Cardiac muscle cell (in vitro differentiated cells and primary cell): ENCODE measurements around the gene CELSR1. TPM values are rescaled to one million over a fixed set of nuclear protein-coding genes. Genes with fewer than 3 reads are reported as not detected.
"Not testable (repeated sequence)": the region's sequence is repeated elsewhere in the genome, so short reads cannot be mapped to it uniquely, and the experiment has no call there.

Experiments used
- DNase-seq, 2 donors: peaks; one replicate each; pipeline versions ENCODE4 v3.0.0 to v3.0.0-alpha.2; 2010 to 2017; ENCODE audit warnings: low read depth in 1 of 2, low spot score in 1 of 2
- H3K27ac ChIP-seq: fragments of 200-600 bp; sonication (generic); 2 replicates; pipeline ENCODE4 v1.5.1; 2016
- H3K27me3 ChIP-seq: fragments of 200-600 bp; sonication (generic); 2 replicates; pipeline ENCODE4 v1.6.0; 2016; ENCODE audit warnings: control low read depth
- H3K36me3 ChIP-seq: fragments of 200-600 bp; sonication (generic); 2 replicates; pipeline ENCODE4 v1.5.1; 2016; ENCODE audit warnings: control low read depth
- H3K4me1 ChIP-seq: fragments of 200-600 bp; sonication (generic); 2 replicates; pipeline ENCODE4 v1.8.1; 2017; ENCODE audit warnings: low read depth, mild to moderate bottlenecking, mixed run types
- H3K4me3 ChIP-seq: fragments of 200-600 bp; sonication (generic); 2 replicates; pipeline ENCODE4 v1.5.1; 2016; ENCODE audit warnings: mild to moderate bottlenecking
- H3K9me3 ChIP-seq: fragments of 200-600 bp; sonication (generic); 2 replicates; pipeline ENCODE4 v1.5.1; 2017; ENCODE audit warnings: low read depth, mild to moderate bottlenecking, control low read depth
- polyA plus RNA-seq: library from polyadenylated mRNA; unstranded; fragments of >200 nt; fragmentation: Nextera tagmentation; extraction: Ambion mirVana; gene quantifications from 2 replicates; pipeline ENCODE4 v1.2.1, GENCODE V29; 2016
- total RNA-seq: library from RNA; depleted of rRNA; stranded (reverse); fragments of >200 nt; gene quantifications from 2 replicates; pipeline ENCODE4 v1.2.3, GENCODE V29; 2016
- TF ChIP-seq, protein P1 (sequence below): IDR thresholded peaks from 2 replicates; pipeline ENCODE4 v1.5.1; 2012; ENCODE audit warnings: low read depth, mild to moderate bottlenecking, low read length

Gene CELSR1
- total and polyA plus RNA-seq, 2 experiments from 2014 or later: 9.0 to 37.4 TPM

DNA sequence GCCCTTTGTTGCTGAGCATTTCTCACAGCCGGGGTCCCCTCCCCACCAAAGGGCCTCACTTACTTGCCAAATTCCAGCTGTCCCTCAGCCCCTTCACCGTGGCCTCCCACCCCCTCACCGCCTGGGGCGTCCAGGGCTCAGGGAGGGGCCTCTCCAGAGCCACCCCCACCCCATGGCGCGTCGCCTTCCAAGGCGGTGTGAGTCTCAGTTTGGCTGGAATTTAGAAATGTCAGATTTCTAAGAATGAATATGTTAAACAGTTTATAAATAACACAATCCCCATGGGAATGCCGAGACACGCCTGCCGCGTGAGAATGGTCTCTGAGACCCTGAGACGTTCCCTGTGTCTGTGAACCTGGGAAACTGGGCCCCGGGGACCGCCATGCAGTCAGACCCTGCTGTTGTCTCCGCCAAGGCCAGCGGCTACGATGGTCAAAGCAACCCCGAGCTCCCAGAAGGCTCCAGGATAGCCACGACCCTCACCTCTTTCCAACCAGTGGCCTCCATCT lies 28.9 kb downstream of the CELSR1 start:
- H3K4me3 ChIP-seq: no peak overlapping the region
- TF ChIP-seq, protein P1, sequence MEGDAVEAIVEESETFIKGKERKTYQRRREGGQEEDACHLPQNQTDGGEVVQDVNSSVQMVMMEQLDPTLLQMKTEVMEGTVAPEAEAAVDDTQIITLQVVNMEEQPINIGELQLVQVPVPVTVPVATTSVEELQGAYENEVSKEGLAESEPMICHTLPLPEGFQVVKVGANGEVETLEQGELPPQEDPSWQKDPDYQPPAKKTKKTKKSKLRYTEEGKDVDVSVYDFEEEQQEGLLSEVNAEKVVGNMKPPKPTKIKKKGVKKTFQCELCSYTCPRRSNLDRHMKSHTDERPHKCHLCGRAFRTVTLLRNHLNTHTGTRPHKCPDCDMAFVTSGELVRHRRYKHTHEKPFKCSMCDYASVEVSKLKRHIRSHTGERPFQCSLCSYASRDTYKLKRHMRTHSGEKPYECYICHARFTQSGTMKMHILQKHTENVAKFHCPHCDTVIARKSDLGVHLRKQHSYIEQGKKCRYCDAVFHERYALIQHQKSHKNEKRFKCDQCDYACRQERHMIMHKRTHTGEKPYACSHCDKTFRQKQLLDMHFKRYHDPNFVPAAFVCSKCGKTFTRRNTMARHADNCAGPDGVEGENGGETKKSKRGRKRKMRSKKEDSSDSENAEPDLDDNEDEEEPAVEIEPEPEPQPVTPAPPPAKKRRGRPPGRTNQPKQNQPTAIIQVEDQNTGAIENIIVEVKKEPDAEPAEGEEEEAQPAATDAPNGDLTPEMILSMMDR: no peak
- H3K27ac ChIP-seq: peak overlapping the region; percentile 4
- no peaks in the 10 kb centered on the region for H3K27me3 ChIP-seq
- no peak for DNase-seq
- H3K4me1 ChIP-seq: peaks cover 16% of the 10 kb centered on the region
- H3K9me3 ChIP-seq: no peaks in the 10 kb centered on the region
- no peaks in the 10 kb centered on the region for H3K36me3 ChIP-seq

GRCh38 chr22:46507451-46508425 lies 29.7 kb downstream of the CELSR1 start:
- Histone ChIP-seq H3K27ac (no peak overlapping the region), H3K27me3 (no peaks in the 10 kb centered on the region), H3K36me3 (no peaks in the 10 kb centered on the region), H3K4me1 (peaks cover 16% of the 10 kb centered on the region), H3K4me3 (no peak overlapping the region), H3K9me3 (no peaks in the 10 kb centered on the region)
- TF ChIP-seq, protein P1: no peak
- DNase-seq: no peak

DNA sequence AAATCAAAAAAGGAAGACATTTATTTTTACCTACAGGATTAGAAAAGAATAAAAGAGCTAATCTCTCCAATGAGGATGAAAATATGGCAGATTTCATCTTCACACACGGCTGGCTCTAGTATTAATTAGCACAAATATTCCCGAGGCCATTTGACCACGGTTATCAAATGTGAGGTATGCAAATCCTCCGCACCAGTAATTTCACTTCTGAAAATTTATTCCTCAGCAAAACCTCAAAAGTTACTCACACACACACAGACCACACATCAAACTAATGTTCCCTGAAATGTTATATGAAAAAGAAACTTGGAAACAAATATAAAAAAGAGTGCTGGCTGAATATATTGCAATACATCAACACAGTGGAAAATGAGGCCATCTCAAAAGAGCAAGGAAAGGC lies 32.8 kb downstream of the CELSR1 start:
- H3K4me1 ChIP-seq: peaks cover 24% of the 10 kb centered on the region
- H3K27me3 ChIP-seq: no peaks in the 10 kb centered on the region

GRCh38 chr22:46502440-46503175 lies 34.8 kb downstream of the CELSR1 start:
- no peaks in the 10 kb centered on the region for H3K27me3 ChIP-seq
- H3K27ac ChIP-seq: no peak overlapping the region
- no peaks in the 10 kb centered on the region for H3K9me3 ChIP-seq
- H3K36me3 ChIP-seq: no peaks in the 10 kb centered on the region
- TF ChIP-seq, protein P1: no peak
- H3K4me3 ChIP-seq: no peak overlapping the region
- peaks cover 13% of the 10 kb centered on the region for H3K4me1 ChIP-seq
- no peak for DNase-seq

More for the DNA sequence above, 32.8 kb downstream of the CELSR1 start:
- no peak for DNase-seq
- Histone ChIP-seq H3K27ac (no peak overlapping the region), H3K36me3 (no peaks in the 10 kb centered on the region), H3K4me3 (no peak overlapping the region), H3K9me3 (no peaks in the 10 kb centered on the region)
- TF ChIP-seq, protein P1: no peak

DNA sequence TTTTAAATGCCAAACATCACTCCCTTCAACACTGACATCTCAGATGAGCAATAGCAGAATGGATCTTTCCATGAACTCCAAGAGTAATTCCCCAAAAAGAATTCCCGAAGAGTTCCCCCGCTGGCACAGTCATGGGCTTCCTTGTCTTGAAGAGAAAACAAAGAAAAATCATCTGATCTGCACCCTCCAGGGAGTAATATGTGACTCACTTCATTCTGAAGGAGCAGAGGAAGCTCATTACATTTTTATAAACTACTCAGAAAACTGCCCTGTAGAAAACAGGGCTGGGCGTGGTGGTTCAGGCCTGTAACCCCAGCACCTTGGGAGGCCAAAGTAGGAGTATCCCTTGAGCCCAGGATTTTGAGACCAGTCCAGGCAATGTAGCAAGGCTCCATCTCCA lies 35.7 kb downstream of the CELSR1 start:
- Histone ChIP-seq H3K36me3 (no peaks in the 10 kb centered on the region), H3K4me1 (peaks cover 12% of the 10 kb centered on the region), H3K27me3 (no peaks in the 10 kb centered on the region), H3K4me3 (no peak overlapping the region), H3K9me3 (no peaks in the 10 kb centered on the region), H3K27ac (no peak overlapping the region)
- peak in 1 of 2 donors; percentile 68 for DNase-seq
- TF ChIP-seq, protein P1: no peak

DNA sequence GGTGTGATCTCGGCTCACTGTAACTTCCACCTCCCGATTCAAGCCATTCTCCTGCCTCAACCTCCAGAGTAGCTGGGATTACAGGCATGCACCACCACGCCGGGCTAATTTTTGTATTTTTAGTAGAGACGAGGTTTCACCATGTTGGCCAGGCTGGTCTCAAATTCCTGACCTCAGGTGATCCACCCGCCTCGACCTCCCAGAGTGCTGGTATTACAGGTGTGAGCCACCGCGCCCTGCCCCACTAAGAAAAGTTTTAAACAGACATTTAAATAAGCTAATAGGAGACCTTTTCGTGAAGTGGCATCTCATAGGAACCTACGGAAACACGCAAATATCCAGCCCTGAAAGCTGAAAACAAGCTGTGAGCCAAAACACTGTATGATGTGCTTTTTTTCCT lies 36.2 kb downstream of the CELSR1 start:
- DNase-seq, H3K27ac ChIP-seq, H3K4me3 ChIP-seq, H3K9me3 ChIP-seq, H3K36me3 ChIP-seq, H3K27me3 ChIP-seq: not testable (repeated sequence)
- H3K4me1 ChIP-seq: peaks cover 12% of the 10 kb centered on the region
